ENCODE measurements around the gene ZFR.
"Not testable (repeated sequence)": the region's sequence is repeated elsewhere in the genome, so short reads cannot be mapped to it uniquely, and the experiment has no call there.

ZFR gene

DNA sequence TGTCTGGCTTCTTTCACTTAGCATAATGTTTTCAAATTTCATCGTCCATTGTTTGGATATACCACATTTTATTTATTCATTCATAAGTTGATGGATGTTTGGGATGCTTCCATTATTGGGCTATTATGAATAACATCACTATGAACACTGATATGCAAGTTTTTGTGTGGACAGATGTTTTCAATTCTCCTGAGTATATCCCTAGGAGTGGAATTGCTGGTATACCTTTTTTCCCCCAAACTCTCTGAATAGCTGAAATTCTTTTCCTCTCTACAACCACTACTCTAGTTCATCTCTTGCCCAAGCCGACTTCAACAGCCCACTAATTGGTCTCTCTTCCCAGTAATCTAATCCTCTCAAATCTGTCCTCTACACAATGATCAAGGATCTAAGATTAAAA, 4.7 kb upstream of the ZFR start:
- FAIRE-seq: no peak

- FAIRE-seq: no peak
Observed at GRCh38 chr5:32446630-32447029, 2.1 kb upstream of the ZFR start.

DNA sequence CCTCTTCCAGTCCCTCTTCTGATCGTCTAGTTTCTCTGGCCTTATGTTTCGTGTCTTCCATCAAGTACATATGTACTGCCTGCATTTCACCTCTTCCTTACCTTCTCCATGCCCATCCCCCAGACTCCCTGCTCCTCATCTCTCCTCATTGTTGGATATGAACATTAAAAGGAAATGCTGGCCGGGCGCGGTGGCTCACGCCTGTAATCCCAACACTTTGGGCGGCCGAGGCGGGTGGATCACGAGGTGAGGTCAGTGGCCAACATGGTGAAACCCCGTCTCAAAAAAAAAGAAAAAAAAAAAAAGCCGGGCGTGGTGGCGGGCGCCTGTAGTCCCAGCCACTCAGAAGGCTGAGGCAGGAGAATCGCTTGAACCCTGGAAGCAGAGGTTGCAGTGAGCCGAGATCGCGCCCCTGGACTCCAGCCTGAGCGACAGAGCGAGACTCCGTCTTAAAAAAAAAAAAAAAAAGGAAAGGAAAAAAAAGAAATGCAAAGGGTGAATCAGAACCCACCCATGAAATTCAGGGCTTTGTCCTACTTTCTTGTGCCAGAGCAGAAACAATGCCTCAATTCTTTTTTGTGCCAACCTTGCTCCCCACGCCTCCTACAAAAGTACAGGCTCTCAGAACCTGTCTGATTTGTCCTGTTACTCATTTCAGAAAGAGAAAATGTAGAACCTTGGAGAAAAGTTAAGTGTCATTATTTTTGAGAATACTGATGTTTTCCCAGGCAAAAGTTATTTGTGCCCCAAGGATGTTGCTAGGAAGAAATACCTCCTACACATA, 1.5 kb upstream of the ZFR start:
- FAIRE-seq: no peak

- FAIRE-seq: no peak
Observed at GRCh38 chr5:32445287-32445758, 783 bp upstream of the ZFR start.

DNA sequence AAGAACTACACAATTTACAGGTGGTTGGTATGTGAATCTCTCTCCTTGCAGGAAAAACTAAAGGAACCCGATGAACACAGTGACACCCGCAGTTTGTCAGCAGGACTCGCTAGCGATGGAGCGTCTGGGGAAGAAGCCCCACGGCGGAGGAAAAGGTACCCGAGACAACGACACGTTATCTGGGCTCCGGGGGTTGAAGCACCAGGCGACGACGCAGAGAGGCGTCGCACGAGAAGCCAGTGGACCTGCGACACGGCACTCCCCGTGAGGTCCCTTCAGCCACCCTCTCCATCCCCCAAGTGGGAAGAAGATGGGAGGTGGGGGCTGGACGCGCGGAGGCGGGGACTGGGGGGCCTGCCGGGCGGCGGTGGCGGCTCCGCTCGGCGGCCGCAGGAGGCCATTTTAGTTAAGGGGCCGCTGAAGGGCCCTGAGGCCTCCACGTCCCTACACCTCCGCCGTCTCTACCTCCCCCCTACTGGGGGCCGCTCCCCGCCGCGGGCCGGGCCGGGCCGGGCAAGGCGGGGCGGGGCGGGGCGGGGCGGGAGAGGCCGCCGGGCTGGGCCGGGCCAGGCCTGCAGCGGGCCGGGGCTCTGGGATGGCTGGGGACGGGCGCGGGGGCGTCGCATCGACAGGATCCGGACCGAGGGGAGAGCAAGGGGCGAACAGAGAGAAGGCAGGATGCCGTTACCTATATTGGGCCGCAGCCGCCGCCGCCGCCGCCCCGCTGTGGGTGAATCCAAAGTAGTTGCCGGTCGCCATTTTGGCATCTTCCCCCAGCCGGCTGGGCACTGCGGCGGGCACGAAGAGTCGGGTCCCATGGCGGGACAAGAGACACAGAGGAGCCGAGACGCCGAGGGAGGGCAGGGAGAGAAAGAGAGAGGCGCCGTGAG, 754 bp downstream of the ZFR start:
- FAIRE-seq: no peak

DNA sequence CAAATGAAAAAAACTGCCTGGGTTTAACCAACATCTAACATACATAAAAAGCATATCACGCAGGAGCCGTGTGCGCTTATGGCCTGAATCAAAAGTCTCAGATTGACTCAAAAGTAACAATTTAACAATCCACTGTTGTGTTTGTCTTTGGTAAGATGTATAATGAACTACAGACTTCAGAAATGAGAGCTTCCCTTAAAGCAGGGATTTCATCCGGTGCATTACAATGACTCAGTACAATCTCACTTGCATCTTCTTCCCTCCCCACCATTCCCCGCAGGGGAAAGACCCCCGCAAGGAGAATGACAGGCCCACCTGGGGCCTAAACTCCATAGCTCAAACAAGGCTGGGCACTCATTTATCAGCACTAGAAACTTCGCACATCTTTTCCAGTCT, 1.4 kb downstream of the ZFR start:
- FAIRE-seq: no peak

DNA sequence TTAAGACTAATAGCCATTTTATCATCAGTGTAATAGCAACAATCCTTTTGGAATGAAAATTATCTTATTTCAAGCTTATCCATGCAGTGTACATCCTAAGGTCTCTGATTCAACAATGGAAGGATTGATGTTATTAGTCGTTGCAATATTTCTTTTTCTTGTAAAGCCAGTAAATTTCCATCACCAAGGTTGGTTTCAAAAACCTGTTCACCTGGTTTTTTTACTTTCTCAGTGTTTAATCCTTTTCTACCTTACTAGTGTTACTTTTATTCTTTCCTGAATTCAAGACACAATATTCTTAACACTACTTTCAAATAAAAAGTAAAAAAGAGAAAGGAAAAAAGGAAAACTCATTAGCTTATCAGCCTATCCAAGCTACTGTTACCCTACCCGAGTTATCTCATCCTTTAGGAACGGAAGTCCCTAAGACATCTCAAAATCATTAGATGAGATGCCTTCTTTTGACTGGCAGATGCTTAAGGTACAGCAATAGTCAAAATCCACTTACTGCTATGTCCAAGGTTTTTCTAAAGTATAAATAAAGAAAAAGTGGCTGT, 5.4 kb downstream of the ZFR start:
- no peak for FAIRE-seq

- no peak for FAIRE-seq
Observed at GRCh38 chr5:32436553-32437242, 7.8 kb downstream of the ZFR start.

DNA sequence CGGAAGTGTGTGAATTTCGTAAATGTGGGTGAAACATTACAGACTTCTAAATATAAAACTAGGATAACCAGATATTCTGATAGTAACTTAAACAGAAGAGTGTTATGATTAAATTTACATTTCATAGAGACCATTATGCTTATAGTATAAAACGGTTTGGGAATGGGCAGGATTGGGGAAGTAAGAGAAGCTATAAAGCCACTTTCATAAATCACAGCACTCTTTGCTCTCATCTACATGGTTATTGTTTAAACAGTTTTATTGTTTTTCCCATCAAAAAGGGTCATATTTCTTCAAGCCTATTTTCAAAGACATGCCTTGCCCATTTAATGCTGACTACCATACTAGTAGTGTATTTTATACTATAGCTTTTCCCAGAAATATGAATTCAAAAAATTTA, 9.2 kb downstream of the ZFR start:
- no peak for FAIRE-seq

- FAIRE-seq: no peak
Observed at GRCh38 chr5:32434221-32434620, 10.3 kb downstream of the ZFR start.

- no peak for FAIRE-seq
Observed at GRCh38 chr5:32432633-32433032, 11.9 kb downstream of the ZFR start.

DNA sequence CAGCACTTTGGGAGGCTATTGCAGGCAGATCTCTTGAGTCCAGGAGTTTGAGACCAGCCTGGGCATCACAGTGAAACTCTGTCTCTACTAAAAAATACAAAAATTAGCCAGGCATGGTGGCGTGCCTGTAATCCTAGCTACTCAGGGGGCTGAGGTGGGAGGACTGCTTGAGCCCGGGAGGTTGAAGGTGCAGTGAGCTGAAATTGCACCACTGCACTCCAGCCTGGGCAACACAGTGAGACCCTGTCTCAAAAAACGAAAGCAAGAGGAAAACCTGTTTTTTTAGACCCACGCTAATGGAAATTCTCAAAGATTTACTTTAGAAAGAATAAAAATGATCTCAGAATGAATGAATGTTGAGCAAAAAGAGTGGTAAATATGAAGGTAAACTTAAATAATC, 13.7 kb downstream of the ZFR start:
- FAIRE-seq: not testable (repeated sequence)

- no peak for FAIRE-seq
Observed at GRCh38 chr5:32428426-32428825, 16.1 kb downstream of the ZFR start.

DNA sequence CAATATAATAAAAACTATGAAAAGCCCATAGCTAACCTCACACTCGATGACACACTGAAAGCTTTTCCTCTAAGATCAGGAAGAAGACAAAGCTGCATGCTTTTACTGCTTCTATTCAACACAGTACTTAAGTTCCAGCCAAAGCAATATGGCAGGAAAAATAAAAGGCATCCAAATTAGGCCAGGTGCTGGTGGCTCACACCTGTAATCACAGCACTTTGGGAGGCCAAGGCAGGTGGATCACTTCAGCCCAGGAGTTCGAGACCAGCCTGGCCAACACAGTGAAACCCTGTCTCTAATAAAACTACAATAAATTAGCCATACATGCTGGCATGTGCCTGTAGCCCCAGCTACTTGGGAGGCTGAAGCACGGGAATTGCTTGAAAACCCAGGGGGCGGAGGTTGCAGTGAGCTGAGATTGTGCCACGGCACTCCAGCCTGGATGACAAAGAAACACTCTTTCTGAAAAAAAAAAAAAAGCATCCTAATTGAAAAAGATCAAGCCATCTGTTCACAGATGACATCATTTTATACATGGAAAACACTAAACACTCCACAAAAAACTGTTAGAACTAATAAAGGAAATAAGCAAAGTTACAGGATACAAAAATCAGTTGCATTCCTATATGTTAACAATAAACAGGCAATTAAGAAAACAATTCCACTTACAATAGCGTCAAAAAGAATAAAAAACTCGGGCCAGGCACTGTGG, 17.9 kb downstream of the ZFR start:
- no peak for FAIRE-seq

GRCh38 chr5:32422697-32423096, 21.8 kb downstream of the ZFR start:
- no peak for FAIRE-seq

- no peak for FAIRE-seq
Observed at GRCh38 chr5:32421075-32421474, 23.5 kb downstream of the ZFR start.

GRCh38 chr5:32420506-32420905, 24.0 kb downstream of the ZFR start:
- no peak for FAIRE-seq

GRCh38 chr5:32419791-32420190, 24.7 kb downstream of the ZFR start:
- no peak for FAIRE-seq

DNA sequence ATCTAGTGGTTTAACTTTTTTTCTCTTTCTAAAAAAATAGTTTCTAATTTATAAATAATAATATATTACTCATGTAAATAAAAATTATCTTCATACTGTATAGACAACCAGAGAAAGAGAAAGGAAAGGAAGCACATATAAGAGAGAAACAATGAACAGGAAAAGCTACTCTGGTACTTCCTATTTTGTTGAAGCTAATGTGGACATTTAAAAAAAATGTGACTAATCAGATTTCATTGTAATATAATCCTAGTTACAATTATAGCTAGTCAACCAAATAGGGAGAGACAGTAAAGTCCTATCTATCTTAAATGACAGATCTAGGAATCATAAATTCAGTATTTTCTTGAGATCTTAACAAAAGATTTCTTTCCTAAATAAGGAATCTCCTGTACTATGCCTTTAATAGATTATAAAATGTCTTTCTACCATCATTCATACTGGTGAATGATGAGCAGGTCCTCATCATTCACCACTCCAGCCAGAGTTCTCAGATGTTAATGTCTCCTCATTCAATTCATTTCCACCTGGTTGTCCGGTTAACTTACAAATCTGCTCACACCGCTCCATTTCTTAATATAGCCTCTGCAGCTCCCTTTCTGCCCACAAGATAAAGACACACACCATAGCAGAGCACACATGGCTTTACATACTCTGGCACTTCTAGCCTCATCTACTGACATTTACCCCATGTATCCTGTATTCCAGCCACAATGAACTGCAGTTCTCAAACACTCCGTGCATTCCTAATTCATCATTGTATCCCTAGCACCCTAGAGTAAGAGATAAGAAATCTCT, 30.9 kb downstream of the ZFR start:
- FAIRE-seq: no peak

GRCh38 chr5:32410630-32411029, 33.9 kb downstream of the ZFR start:
- FAIRE-seq: no peak

- FAIRE-seq: no peak
Observed at GRCh38 chr5:32406650-32407049, 37.9 kb downstream of the ZFR start.

GRCh38 chr5:32405507-32405906, 39.0 kb downstream of the ZFR start:
- FAIRE-seq: no peak

Measured in TTC549 (cell line).